GM12878 (cell line): Measurements from ENCODE around the gene GUCA2A. TPM values are rescaled to one million over a fixed set of nuclear protein-coding genes. Genes with fewer than 3 reads are reported as not detected.

Source experiments
- ATAC-seq: fragments of 200-7000 bp; cut with Tn5 transposase; 3 replicates; pipeline ENCODE4 v1.9.1; 2020; ENCODE audit warnings: mild to moderate bottlenecking, moderate library complexity
- BruUV-seq: library from RNA; stranded (reverse); fragments of 400-500 nt; replicated peaks from 2 replicates; lab custom pipeline; 2021; lab: Mats Ljungman, UMichigan
- CTCF ChIA-PET: fragments of 300-600 bp; sonication (Branson Sonifier 250); formaldehyde crosslinking; extraction: SDS; loops from one replicate; lab custom pipeline; 2021; ENCODE audit warnings: inconsistent platforms; lab: Yijun Ruan, JAX
- POLR2A ChIA-PET: fragments of 350-600 bp; formaldehyde crosslinking; extraction: SDS; loops from one replicate; lab custom pipeline; 2021; ENCODE audit warnings: inconsistent platforms; lab: Charles Lee
- RAD21 ChIA-PET: fragments of 300-600 bp; sonication (Branson Sonifier 250); formaldehyde crosslinking; loops from one replicate; lab custom pipeline; 2023; ENCODE audit warnings: antibody characterized with exemption; ENCODE audit not compliant: unreplicated experiment; lab: Charles Lee
- SMC1A ChIA-PET: fragments of 300-600 bp; sonication (Branson Sonifier 250); formaldehyde crosslinking; loops from one replicate; lab custom pipeline; 2023; ENCODE audit not compliant: unreplicated experiment, uncharacterized antibody; lab: Charles Lee
- DNase-seq: peaks from one replicate; pipeline ENCODE4 v3.0.0-alpha.2; 2011; ENCODE audit warnings: low read depth, low spot score
- FAIRE-seq: peaks from 3 replicates; lab custom pipeline; 2011; peaks lifted over from hg19 to GRCh38; lab: Jason Lieb, UNC
- H2AFZ ChIP-seq: 2 replicates; pipeline ENCODE4 v1.6.0; 2011; ENCODE audit warnings: low read depth, low read length, control low read depth; ENCODE audit not compliant: control insufficient read depth
- H3K27ac ChIP-seq: 2 replicates; pipeline ENCODE4 v1.5.1; 2011; ENCODE audit warnings: control low read depth; ENCODE audit not compliant: control insufficient read depth, insufficient read depth
- H3K27me3 ChIP-seq, 2 experiments: replicated peaks in 1 of 2; 2 replicates each; pipeline versions ENCODE4 v1.6.0 to v1.6.1; 2011; ENCODE audit warnings: low read length in 1 of 2; ENCODE audit not compliant: control insufficient read depth in 2 of 2, insufficient read depth in 2 of 2
- H3K36me3 ChIP-seq, 2 experiments: 2 replicates each; pipeline ENCODE4 v1.5.1; 2011; ENCODE audit warnings: low read length in 1 of 2; ENCODE audit not compliant: control insufficient read depth in 2 of 2, insufficient read depth in 2 of 2
- H3K4me1 ChIP-seq: 2 replicates; pipeline ENCODE4 v1.6.1; 2011; ENCODE audit warnings: mild to moderate bottlenecking, low read length, moderate library complexity, mixed read lengths; ENCODE audit not compliant: control insufficient read depth, insufficient read depth
- H3K4me2 ChIP-seq: 2 replicates; pipeline ENCODE4 v1.6.0; 2011; ENCODE audit warnings: control low read depth; ENCODE audit not compliant: control insufficient read depth, insufficient read depth
- H3K4me3 ChIP-seq: fragments of 200-600 bp; sonication (generic); 2 replicates; pipeline ENCODE4 v1.5.1; 2016
- H3K79me2 ChIP-seq: 2 replicates; pipeline ENCODE4 v1.6.0; 2011; ENCODE audit warnings: low read length; ENCODE audit not compliant: control insufficient read depth, insufficient read depth
- H3K9ac ChIP-seq: 2 replicates; pipeline ENCODE4 v1.8.0; 2011; ENCODE audit warnings: low read length, control low read depth, mixed read lengths; ENCODE audit not compliant: control insufficient read depth, insufficient read depth
- H3K9me3 ChIP-seq: replicated peaks from 3 replicates; pipeline ENCODE4 v1.5.1; 2011; ENCODE audit warnings: mild to moderate bottlenecking, low read length; ENCODE audit not compliant: control insufficient read depth, insufficient read depth
- H4K20me1 ChIP-seq: 2 replicates; pipeline ENCODE4 v1.6.0; 2011; ENCODE audit not compliant: control insufficient read depth, insufficient read depth
- CEBPB ChIP-seq, 2 experiments: fragments of 150-350 bp in 1 of 2; IDR thresholded peaks; 2 replicates each; pipeline ENCODE4 v1.6.1; 2012 to 2014; ENCODE audit warnings: low read depth in 2 of 2, low read length in 2 of 2, borderline replicate concordance in 1 of 2, inconsistent platforms in 1 of 2
- FOXM1 ChIP-seq: IDR thresholded peaks from 2 replicates; pipeline ENCODE4 v1.6.1; 2012; ENCODE audit warnings: low read depth, mild to moderate bottlenecking, inconsistent platforms, low read length, moderate library complexity
- JUND ChIP-seq: IDR thresholded peaks from 2 replicates; pipeline ENCODE4 v1.6.1; 2012; ENCODE audit warnings: low read depth, mild to moderate bottlenecking, low read length, improper control_type of control experiment, moderate library complexity
- KLF5 ChIP-seq: fragments of 450-650 bp; IDR thresholded peaks from 2 replicates; pipeline ENCODE4 v1.6.1; 2014; ENCODE audit warnings: mild to moderate bottlenecking; ENCODE audit not compliant: partially characterized antibody
- MEF2B ChIP-seq: fragments of 450-650 bp; IDR thresholded peaks from 2 replicates; pipeline ENCODE4 v1.6.1; 2018; ENCODE audit warnings: mild to moderate bottlenecking, moderate library complexity; ENCODE audit not compliant: partially characterized antibody, poor library complexity, severe bottlenecking
- MTA2 ChIP-seq: fragments of 450-650 bp; IDR thresholded peaks from 2 replicates; pipeline ENCODE4 v1.6.1; 2016; ENCODE audit warnings: low read depth, mild to moderate bottlenecking, moderate library complexity
- NRF1 ChIP-seq: conservative IDR thresholded peaks from 2 replicates; pipeline ENCODE4 v1.6.1; 2011; ENCODE audit warnings: mild to moderate bottlenecking, low read depth, low read length, improper control_type of control experiment
- POLR2AphosphoS2 ChIP-seq: IDR thresholded peaks from 2 replicates; pipeline ENCODE4 v1.6.1; 2011; ENCODE audit warnings: low read depth, mild to moderate bottlenecking, low read length, improper control_type of control experiment, moderate library complexity
- POU2F2 ChIP-seq: IDR thresholded peaks from 3 replicates; pipeline ENCODE4 v1.6.1; 2011; ENCODE audit warnings: low read depth, mild to moderate bottlenecking, low read length, borderline replicate concordance
- STAT1 ChIP-seq: fragments of 450-650 bp; conservative IDR thresholded peaks from 2 replicates; pipeline ENCODE4 v1.6.1; 2014; ENCODE audit warnings: antibody characterized with exemption, mild to moderate bottlenecking
- ZNF217 ChIP-seq: fragments of 450-650 bp; IDR thresholded peaks from 2 replicates; pipeline ENCODE4 v1.6.1; 2017; ENCODE audit warnings: antibody characterized with exemption, mild to moderate bottlenecking
- WGBS: methylation state at CpG from one replicate; pipeline ENCODE4 v1.1.6; 2016; ENCODE audit warnings: low lambda C conversion rate; ENCODE audit not compliant: insufficient replicate concordance, insufficient coverage; ENCODE audit errors: missing lambda C conversion rate; 5-methylcytosine and 5-hydroxymethylcytosine counted together
- in situ Hi-C: fragments of 300-500 bp; cut with MboI; formaldehyde crosslinking; loops from 9 replicates; pipeline ENCODE4 v1.14.3; 2018; ENCODE audit warnings: mixed read lengths
- intact Hi-C: fragments of 100-400 bp; cut with micrococcal nuclease; formaldehyde crosslinking; loops from one replicate; pipeline ENCODE4 v1.14.2; 2022; ENCODE audit not compliant: unreplicated experiment
- polyA plus RNA-seq, 11 experiments: library from polyadenylated mRNA; depleted of rRNA in 4 of 11; unstranded in 6 of 11; stranded (reverse) in 5 of 11; fragments of >200 nt; fragmentation: Nextera tagmentation in 4 of 11; fragmentation: Illumina TruSeq in 1 of 11; extraction: Ambion mirVana in 4 of 11; extraction: Trizol in 1 of 11; gene quantifications; 1 replicate in 1 of 11; 2 replicates in 10 of 11; pipeline versions ENCODE4 v1.2.1 to v1.2.3, GENCODE V29; 2011 to 2016; ENCODE audit warnings: inconsistent platforms in 2 of 11, missing spikeins in 2 of 11, low read depth in 1 of 11
- total RNA-seq, 4 experiments: library from RNA; depleted of rRNA in 3 of 4; stranded (reverse); fragments of >200 nt in 3 of 4; fragmentation: Illumina TruSeq in 1 of 4; extraction: Trizol in 1 of 4; gene quantifications; 2 replicates each; pipeline versions ENCODE4 v1.2.1 to v1.2.3, GENCODE V29; 2013 to 2021
- TF ChIP-seq, protein P1 (sequence below): fragments of 450-650 bp; IDR thresholded peaks from 2 replicates; pipeline ENCODE4 v1.6.1; 2016; ENCODE audit warnings: mild to moderate bottlenecking
- TF ChIP-seq, protein P2 (sequence below): fragments of 450-650 bp; IDR thresholded peaks from 2 replicates; pipeline ENCODE4 v1.6.1; 2017; ENCODE audit warnings: mild to moderate bottlenecking
- TF ChIP-seq, protein P3 (sequence below): IDR thresholded peaks from 2 replicates; pipeline ENCODE4 v1.6.1; 2012; ENCODE audit warnings: low read length, inconsistent platforms
- TF ChIP-seq, protein P4 (sequence below): IDR thresholded peaks from 2 replicates; pipeline ENCODE4 v1.6.1; 2012; ENCODE audit warnings: low read depth, low read length, improper control_type of control experiment

GUCA2A gene
- total and polyA plus RNA-seq, 10 of the 15 experiments (the other 5 are each of a cell fraction or from before 2014, with no cell fraction given): not detected

DNA sequence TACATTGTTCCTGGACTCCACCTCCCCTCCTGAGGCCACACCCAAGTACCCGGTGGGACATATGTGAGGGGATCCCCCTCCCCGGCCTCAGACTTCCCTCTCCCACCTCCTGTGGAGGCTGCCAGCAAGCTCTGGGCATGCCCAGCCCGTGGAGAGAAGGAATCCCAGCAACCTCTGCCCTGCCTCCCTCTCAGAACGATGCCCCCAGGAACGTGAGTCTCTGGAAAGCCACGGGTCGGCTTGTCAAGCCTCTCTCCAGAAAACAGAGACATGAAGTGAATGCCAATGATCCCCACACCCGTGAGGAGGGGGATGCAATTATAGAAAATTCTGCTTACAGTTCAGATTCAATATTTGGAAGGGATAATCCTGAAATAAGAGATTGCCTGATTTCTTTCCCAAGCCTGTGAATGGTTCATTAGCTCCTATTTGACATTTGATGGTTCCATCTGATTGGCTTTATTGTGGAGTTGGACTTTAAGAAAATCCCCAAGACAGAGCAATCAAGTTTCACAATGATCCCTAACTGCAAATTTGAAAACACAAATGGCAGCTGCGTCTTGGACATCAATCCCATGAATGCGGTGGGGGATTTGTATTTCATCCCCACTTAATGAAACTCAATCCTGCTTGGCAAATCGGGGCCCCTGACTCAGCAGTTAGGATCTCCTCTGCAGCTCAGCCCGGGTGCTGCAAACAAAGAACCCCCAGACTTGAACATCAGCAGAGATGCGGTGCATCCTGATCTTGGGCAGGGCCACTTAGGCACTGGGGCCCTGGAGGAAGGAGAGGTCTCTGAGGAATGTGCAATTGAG lies 20.4 kb downstream of the GUCA2A start:
- Histone ChIP-seq H3K36me3 (no peaks in the 10 kb centered on the region), H3K9ac (no peak overlapping the region), H3K4me3 (no peak overlapping the region), H2AFZ (no peak overlapping the region; the same call in 1 of the 2 replicates), H3K27ac (no peak overlapping the region), H3K4me1 (no peaks in the 10 kb centered on the region), H3K9me3 (no peaks in the 10 kb centered on the region), H3K79me2 (no peaks in the 10 kb centered on the region)
- ChIA-PET POLR2A (no interaction called here), CTCF (interaction anchor here (0.6 to 2.1 kb wide), 2 partner anchors 30 to 37 kb away, joined by 3 to 14 read pairs; no protein-coding TSS in a partner anchor), RAD21 (no interaction called here), SMC1A (interaction anchor here (0.7 to 1.2 kb wide), 2 partner anchors 9 to 364 kb away, joined by 3 to 4 read pairs; no protein-coding TSS in a partner anchor)
- WGBS: 40% methylated on average over 13 of the region's 13 CpGs
- no peak for DNase-seq
- no peak for FAIRE-seq
- in situ Hi-C loops: no loop called here
- BruUV-seq: no TSS peak
- TF ChIP-seq CEBPB (IDR thresholded peaks at IDR 0.05; ENCODE audit: borderline replicate concordance in 1 of 2, low read depth in 2 of 2, low read length in 2 of 2) (no peak), JUND (no peak), ZNF217 (no peak), POLR2AphosphoS2 (no peak), KLF5 (no peak), NRF1 (no peak), POU2F2 (no peak), STAT1 (no peak), MTA2 (no peak), MEF2B (no peak), FOXM1 (no peak)
- TF ChIP-seq, protein P1, sequence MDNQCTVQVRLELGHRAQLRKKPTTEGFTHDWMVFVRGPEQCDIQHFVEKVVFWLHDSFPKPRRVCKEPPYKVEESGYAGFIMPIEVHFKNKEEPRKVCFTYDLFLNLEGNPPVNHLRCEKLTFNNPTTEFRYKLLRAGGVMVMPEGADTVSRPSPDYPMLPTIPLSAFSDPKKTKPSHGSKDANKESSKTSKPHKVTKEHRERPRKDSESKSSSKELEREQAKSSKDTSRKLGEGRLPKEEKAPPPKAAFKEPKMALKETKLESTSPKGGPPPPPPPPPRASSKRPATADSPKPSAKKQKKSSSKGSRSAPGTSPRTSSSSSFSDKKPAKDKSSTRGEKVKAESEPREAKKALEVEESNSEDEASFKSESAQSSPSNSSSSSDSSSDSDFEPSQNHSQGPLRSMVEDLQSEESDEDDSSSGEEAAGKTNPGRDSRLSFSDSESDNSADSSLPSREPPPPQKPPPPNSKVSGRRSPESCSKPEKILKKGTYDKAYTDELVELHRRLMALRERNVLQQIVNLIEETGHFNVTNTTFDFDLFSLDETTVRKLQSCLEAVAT: no peak
- TF ChIP-seq, protein P2, sequence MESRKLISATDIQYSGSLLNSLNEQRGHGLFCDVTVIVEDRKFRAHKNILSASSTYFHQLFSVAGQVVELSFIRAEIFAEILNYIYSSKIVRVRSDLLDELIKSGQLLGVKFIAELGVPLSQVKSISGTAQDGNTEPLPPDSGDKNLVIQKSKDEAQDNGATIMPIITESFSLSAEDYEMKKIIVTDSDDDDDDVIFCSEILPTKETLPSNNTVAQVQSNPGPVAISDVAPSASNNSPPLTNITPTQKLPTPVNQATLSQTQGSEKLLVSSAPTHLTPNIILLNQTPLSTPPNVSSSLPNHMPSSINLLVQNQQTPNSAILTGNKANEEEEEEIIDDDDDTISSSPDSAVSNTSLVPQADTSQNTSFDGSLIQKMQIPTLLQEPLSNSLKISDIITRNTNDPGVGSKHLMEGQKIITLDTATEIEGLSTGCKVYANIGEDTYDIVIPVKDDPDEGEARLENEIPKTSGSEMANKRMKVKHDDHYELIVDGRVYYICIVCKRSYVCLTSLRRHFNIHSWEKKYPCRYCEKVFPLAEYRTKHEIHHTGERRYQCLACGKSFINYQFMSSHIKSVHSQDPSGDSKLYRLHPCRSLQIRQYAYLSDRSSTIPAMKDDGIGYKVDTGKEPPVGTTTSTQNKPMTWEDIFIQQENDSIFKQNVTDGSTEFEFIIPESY: no peak
- TF ChIP-seq, protein P3, sequence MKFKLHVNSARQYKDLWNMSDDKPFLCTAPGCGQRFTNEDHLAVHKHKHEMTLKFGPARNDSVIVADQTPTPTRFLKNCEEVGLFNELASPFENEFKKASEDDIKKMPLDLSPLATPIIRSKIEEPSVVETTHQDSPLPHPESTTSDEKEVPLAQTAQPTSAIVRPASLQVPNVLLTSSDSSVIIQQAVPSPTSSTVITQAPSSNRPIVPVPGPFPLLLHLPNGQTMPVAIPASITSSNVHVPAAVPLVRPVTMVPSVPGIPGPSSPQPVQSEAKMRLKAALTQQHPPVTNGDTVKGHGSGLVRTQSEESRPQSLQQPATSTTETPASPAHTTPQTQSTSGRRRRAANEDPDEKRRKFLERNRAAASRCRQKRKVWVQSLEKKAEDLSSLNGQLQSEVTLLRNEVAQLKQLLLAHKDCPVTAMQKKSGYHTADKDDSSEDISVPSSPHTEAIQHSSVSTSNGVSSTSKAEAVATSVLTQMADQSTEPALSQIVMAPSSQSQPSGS: no peak
- TF ChIP-seq, protein P4, sequence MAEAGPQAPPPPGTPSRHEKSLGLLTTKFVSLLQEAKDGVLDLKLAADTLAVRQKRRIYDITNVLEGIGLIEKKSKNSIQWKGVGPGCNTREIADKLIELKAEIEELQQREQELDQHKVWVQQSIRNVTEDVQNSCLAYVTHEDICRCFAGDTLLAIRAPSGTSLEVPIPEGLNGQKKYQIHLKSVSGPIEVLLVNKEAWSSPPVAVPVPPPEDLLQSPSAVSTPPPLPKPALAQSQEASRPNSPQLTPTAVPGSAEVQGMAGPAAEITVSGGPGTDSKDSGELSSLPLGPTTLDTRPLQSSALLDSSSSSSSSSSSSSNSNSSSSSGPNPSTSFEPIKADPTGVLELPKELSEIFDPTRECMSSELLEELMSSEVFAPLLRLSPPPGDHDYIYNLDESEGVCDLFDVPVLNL: no peak
- TF ChIP-seq, all 136 proteins: peak for 0
- ATAC-seq: no peak
- Histone ChIP-seq H3K27me3 (no peaks in the 10 kb centered on the region), H4K20me1 (peaks cover 2% of the 10 kb centered on the region; the same call in 1 of the 2 replicates), H3K4me2 (no peak overlapping the region)
- intact Hi-C loops: loop anchor here (10.0 kb wide), 2 partner anchors 329 to 569 kb away; no protein-coding TSS in a partner anchor
